Vagina (tissue), 2 donors: ENCODE measurements around the gene CYP4F12.

Experiments used
- POLR2A ChIP-seq, 2 donors: fragments of 450-650 bp; IDR thresholded peaks; one replicate each; pipeline ENCODE4 v1.6.1; 2017; ENCODE audit warnings: antibody characterized with exemption in 2 of 2, mild to moderate bottlenecking in 2 of 2, moderate library complexity in 2 of 2
- POLR2AphosphoS5 ChIP-seq, 2 donors: sonication (generic); formaldehyde crosslinking; IDR thresholded peaks; one replicate each; pipeline ENCODE4 v1.9.0; 2017; ENCODE audit warnings: antibody characterized with exemption in 2 of 2, mild to moderate bottlenecking in 2 of 2, low read depth in 1 of 2; ENCODE audit not compliant: insufficient read depth in 1 of 2
- TF ChIP-seq, protein P1 (sequence below), 3 experiments: fragments of 450-650 bp in 2 of 3; fragments of 200-600 bp in 1 of 3; sonication (generic) in 1 of 3; IDR thresholded peaks; one replicate each; pipeline ENCODE4 v1.5.1; 2017 to 2019; ENCODE audit warnings: antibody characterized with exemption in 3 of 3, mild to moderate bottlenecking in 2 of 3, moderate library complexity in 2 of 3

DNA sequence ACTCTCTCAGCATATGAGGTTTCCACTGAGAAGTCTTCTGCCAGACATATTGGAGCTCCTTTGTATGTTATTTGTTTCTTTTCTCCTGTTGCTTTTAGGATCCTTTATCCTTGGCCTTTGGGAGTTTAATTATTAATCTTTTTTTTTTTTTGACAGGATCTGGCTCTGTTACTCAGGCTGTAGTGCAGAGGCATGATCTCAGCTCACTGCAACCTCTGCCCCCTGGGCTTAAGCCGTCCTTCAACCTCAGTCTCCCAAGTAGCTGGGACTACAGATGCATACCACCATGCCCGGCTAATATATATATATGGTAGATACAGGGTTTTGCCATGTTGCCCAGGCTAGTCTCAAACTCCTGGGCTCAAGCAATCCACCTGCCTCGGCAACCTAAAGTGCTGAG, 38.8 kb upstream of the CYP4F12 start:
- TF ChIP-seq, protein P1, sequence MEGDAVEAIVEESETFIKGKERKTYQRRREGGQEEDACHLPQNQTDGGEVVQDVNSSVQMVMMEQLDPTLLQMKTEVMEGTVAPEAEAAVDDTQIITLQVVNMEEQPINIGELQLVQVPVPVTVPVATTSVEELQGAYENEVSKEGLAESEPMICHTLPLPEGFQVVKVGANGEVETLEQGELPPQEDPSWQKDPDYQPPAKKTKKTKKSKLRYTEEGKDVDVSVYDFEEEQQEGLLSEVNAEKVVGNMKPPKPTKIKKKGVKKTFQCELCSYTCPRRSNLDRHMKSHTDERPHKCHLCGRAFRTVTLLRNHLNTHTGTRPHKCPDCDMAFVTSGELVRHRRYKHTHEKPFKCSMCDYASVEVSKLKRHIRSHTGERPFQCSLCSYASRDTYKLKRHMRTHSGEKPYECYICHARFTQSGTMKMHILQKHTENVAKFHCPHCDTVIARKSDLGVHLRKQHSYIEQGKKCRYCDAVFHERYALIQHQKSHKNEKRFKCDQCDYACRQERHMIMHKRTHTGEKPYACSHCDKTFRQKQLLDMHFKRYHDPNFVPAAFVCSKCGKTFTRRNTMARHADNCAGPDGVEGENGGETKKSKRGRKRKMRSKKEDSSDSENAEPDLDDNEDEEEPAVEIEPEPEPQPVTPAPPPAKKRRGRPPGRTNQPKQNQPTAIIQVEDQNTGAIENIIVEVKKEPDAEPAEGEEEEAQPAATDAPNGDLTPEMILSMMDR (IDR thresholded peaks at IDR 0.05): no peak
- TF ChIP-seq POLR2AphosphoS5 (IDR thresholded peaks at IDR 0.05; ENCODE audit: insufficient read depth in 1 of 2, low read depth in 1 of 2): no peak
- TF ChIP-seq POLR2A (IDR thresholded peaks at IDR 0.05): no peak
